ENCODE results near the gene ZNF594. TPM values are rescaled to one million over a fixed set of nuclear protein-coding genes. Genes with fewer than 3 reads are reported as not detected.

ZNF594 gene
- total and polyA plus RNA-seq, 2 of the 13 experiments (the other 11 are each of a cell fraction or from before 2014, with no cell fraction given) = 2.9 to 9.6 TPM

DNA sequence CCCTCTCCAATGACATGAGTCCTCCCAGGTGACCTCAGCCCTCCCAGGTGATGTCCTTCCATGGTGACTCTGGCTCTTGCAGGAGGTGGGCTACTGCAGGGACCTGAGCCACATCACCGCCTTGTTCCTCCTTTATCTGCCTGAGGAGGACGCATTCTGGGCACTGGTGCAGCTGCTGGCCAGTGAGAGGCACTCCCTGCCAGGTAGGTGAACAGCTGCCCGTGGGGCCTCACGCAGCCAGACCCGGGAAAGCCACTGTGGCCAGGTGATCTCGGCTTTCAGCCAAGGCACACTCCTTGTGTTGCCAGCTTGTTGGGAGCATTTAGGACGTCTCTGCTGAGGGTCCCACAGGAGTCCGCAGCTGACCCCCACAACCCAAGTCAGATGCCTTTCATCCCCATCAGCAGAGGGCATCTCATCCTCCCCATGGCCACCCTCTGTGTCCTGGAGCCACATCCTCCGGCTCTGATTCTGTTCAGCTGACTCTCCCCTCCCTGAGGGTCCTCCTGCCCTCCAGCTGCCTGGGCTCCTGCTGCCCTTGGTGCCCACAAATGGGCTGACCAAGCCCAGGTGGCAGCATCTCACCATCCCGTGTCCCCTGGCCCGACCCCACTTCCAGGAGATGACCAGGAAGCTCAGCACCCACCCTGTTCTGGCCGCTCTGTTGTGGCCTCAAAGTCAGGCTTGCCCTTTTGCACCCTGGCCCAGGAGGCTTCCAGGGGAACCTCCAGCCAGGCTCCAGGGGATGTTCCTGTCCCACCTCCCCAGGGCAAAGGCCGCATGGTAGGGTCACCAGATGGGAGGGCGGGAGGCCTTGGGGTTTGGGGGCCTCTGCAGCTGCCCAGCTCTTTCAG lies 55.7 kb downstream of the ZNF594 start:
- WGBS (ENCODE audit: low lambda C conversion rate) = 26% methylated on average over 6 of the region's 14 CpGs
- in situ Hi-C loops (cut with HindIII; ENCODE audit: extremely low pct_ligation_motif_present, low pct_unique_long_range_greater_than_20kb) = no loop called here
- ATAC-seq = peak; percentile 26; the same call in 1 of the 3 replicates
- intact Hi-C loops (cut with micrococcal nuclease; ENCODE audit: unreplicated experiment) = no loop called here
- H3K27ac ChIP-seq (ENCODE audit: extremely low read length, insufficient read depth, low read length) = no peak overlapping the region
- no peak for FAIRE-seq
- H3K4me2 ChIP-seq (ENCODE audit: low read depth, low read length) = peak overlapping the region; percentile 39; the same call in 1 of the 2 replicates
- no peaks in the 10 kb centered on the region for H3K79me2 ChIP-seq (ENCODE audit: insufficient read depth, low read length)
- no TSS peak for BruUV-seq (replicated peaks)
- POLR2A ChIA-PET = no interaction called here
- H3K36me3 ChIP-seq (replicated peaks in 1 of 2; ENCODE audit: control insufficient read depth in 1 of 2, insufficient read depth in 2 of 2, low read length in 2 of 2) = no peaks in the 10 kb centered on the region
- no peak overlapping the region for H2AFZ ChIP-seq (ENCODE audit: low read length)
- no peaks in the 10 kb centered on the region for H4K20me1 ChIP-seq (ENCODE audit: insufficient read depth, low read length)
- CTCF ChIA-PET (ENCODE audit: low intra/inter-chr PET ratio, low total read pairs) = no interaction called here
- peaks cover 20% of the 10 kb centered on the region for H3K4me1 ChIP-seq (ENCODE audit: insufficient read depth, low read length)
- H3K27me3 ChIP-seq (ENCODE audit: control insufficient read depth in 1 of 2, insufficient read depth in 2 of 2, low read length in 2 of 2) = peaks cover 2 to 20% of the 10 kb centered on the region in 2 experiments; a peak in 4 of 5 replicates
- DNase-seq (ENCODE audit: low spot score) = no peak
- H3K4me3 ChIP-seq (replicated peaks in 1 of 3; ENCODE audit: insufficient read depth in 1 of 3, low read depth in 2 of 3, low read length in 3 of 3) = peak overlapping the region in 1 of 3 experiments; percentile 4; a peak in 1 of 6 replicates
- H3K9me3 ChIP-seq (ENCODE audit: low read length) = no peaks in the 10 kb centered on the region
- no peak overlapping the region for H3K9ac ChIP-seq (ENCODE audit: insufficient read depth, low read depth, low read length)
- TF ChIP-seq, protein P1, sequence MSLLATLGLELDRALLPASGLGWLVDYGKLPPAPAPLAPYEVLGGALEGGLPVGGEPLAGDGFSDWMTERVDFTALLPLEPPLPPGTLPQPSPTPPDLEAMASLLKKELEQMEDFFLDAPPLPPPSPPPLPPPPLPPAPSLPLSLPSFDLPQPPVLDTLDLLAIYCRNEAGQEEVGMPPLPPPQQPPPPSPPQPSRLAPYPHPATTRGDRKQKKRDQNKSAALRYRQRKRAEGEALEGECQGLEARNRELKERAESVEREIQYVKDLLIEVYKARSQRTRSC (CRISPR knock-in tag; IDR thresholded peaks at IDR 0.05; ENCODE audit: low read depth) = no peak
- TF ChIP-seq, protein P2, sequence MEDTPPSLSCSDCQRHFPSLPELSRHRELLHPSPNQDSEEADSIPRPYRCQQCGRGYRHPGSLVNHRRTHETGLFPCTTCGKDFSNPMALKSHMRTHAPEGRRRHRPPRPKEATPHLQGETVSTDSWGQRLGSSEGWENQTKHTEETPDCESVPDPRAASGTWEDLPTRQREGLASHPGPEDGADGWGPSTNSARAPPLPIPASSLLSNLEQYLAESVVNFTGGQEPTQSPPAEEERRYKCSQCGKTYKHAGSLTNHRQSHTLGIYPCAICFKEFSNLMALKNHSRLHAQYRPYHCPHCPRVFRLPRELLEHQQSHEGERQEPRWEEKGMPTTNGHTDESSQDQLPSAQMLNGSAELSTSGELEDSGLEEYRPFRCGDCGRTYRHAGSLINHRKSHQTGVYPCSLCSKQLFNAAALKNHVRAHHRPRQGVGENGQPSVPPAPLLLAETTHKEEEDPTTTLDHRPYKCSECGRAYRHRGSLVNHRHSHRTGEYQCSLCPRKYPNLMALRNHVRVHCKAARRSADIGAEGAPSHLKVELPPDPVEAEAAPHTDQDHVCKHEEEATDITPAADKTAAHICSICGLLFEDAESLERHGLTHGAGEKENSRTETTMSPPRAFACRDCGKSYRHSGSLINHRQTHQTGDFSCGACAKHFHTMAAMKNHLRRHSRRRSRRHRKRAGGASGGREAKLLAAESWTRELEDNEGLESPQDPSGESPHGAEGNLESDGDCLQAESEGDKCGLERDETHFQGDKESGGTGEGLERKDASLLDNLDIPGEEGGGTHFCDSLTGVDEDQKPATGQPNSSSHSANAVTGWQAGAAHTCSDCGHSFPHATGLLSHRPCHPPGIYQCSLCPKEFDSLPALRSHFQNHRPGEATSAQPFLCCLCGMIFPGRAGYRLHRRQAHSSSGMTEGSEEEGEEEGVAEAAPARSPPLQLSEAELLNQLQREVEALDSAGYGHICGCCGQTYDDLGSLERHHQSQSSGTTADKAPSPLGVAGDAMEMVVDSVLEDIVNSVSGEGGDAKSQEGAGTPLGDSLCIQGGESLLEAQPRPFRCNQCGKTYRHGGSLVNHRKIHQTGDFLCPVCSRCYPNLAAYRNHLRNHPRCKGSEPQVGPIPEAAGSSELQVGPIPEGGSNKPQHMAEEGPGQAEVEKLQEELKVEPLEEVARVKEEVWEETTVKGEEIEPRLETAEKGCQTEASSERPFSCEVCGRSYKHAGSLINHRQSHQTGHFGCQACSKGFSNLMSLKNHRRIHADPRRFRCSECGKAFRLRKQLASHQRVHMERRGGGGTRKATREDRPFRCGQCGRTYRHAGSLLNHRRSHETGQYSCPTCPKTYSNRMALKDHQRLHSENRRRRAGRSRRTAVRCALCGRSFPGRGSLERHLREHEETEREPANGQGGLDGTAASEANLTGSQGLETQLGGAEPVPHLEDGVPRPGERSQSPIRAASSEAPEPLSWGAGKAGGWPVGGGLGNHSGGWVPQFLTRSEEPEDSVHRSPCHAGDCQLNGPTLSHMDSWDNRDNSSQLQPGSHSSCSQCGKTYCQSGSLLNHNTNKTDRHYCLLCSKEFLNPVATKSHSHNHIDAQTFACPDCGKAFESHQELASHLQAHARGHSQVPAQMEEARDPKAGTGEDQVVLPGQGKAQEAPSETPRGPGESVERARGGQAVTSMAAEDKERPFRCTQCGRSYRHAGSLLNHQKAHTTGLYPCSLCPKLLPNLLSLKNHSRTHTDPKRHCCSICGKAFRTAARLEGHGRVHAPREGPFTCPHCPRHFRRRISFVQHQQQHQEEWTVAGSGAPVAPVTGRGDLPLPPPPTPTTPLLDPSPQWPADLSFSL (CRISPR knock-in tag; IDR thresholded peaks at IDR 0.05) = no peak
- TF ChIP-seq ETV5 (CRISPR knock-in tag; IDR thresholded peaks at IDR 0.05; ENCODE audit: borderline replicate concordance) (no peak), PAX8 (CRISPR knock-in tag; IDR thresholded peaks at IDR 0.05; ENCODE audit: borderline replicate concordance) (no peak), ZNF670 (CRISPR knock-in tag; IDR thresholded peaks at IDR 0.05; ENCODE audit: borderline replicate concordance) (no peak), ZNF335 (CRISPR knock-in tag; IDR thresholded peaks at IDR 0.05) (no peak), THAP11 (CRISPR knock-in tag; IDR thresholded peaks at IDR 0.05) (no peak), ZMYM2 (CRISPR knock-in tag; IDR thresholded peaks at IDR 0.05) (no peak), ZNF337 (CRISPR knock-in tag; IDR thresholded peaks at IDR 0.05; ENCODE audit: borderline replicate concordance, low read depth) (no peak)
- TF ChIP-seq, protein P3, sequence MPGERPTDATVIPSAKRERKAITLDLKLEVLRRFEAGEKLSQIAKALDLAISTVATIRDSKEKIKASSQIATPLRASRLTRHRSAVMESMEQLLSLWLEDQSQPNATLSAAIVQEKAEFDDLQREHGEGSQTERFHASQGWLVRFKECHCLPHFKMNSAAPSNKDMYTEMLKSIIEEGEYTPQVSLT (CRISPR knock-in tag; IDR thresholded peaks at IDR 0.05; ENCODE audit: borderline replicate concordance, low read depth) = no peak
- TF ChIP-seq, protein P4, sequence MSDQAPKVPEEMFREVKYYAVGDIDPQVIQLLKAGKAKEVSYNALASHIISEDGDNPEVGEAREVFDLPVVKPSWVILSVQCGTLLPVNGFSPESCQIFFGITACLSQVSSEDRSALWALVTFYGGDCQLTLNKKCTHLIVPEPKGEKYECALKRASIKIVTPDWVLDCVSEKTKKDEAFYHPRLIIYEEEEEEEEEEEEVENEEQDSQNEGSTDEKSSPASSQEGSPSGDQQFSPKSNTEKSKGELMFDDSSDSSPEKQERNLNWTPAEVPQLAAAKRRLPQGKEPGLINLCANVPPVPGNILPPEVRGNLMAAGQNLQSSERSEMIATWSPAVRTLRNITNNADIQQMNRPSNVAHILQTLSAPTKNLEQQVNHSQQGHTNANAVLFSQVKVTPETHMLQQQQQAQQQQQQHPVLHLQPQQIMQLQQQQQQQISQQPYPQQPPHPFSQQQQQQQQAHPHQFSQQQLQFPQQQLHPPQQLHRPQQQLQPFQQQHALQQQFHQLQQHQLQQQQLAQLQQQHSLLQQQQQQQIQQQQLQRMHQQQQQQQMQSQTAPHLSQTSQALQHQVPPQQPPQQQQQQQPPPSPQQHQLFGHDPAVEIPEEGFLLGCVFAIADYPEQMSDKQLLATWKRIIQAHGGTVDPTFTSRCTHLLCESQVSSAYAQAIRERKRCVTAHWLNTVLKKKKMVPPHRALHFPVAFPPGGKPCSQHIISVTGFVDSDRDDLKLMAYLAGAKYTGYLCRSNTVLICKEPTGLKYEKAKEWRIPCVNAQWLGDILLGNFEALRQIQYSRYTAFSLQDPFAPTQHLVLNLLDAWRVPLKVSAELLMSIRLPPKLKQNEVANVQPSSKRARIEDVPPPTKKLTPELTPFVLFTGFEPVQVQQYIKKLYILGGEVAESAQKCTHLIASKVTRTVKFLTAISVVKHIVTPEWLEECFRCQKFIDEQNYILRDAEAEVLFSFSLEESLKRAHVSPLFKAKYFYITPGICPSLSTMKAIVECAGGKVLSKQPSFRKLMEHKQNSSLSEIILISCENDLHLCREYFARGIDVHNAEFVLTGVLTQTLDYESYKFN (CRISPR knock-in tag; conservative IDR thresholded peaks at IDR 0.05) = 0 out of 2 replicates have a peak, but pooled peaks have one; percentile 29
